GM23248 (cell line): Measurements from ENCODE around the gene CLSTN3.

Experiments used
- EZH2 ChIP-seq: fragments of 200-600 bp; sonication (generic); IDR thresholded peaks from 2 replicates; pipeline ENCODE4 v1.6.1; 2018; ENCODE audit warnings: antibody characterized with exemption, mild to moderate bottlenecking; ENCODE audit not compliant: insufficient read depth, poor library complexity, severe bottlenecking
- EZH2phosphoT487 ChIP-seq: fragments of 200-600 bp; sonication (generic); IDR thresholded peaks from 2 replicates; pipeline ENCODE4 v1.6.1; 2018; ENCODE audit warnings: antibody characterized with exemption, moderate library complexity, mild to moderate bottlenecking, low read depth; ENCODE audit not compliant: insufficient read depth

- TF ChIP-seq EZH2 (no peak), EZH2phosphoT487 (no peak)
Observed at GRCh38 chr12:7142056-7142644, 12.0 kb downstream of the CLSTN3 start.
